HFF-Myc (cell line): ENCODE results near the gene NPTN.

Experiments
- DNase-seq: peaks from one replicate; pipeline ENCODE4 v3.0.0-alpha.2; 2011; ENCODE audit warnings: low read depth; ENCODE audit errors: extremely low read depth
- H3K4me3 ChIP-seq: replicated peaks from 2 replicates; pipeline ENCODE4 v1.5.1; 2011; ENCODE audit warnings: low read depth, mild to moderate bottlenecking, control low read depth, low read length
- TF ChIP-seq, protein P1 (sequence below): IDR thresholded peaks from 2 replicates; pipeline ENCODE4 v1.5.1; 2012; ENCODE audit warnings: mild to moderate bottlenecking, low read depth, low read length, control low read depth; ENCODE audit errors: missing control alignments

The NPTN gene

DNA sequence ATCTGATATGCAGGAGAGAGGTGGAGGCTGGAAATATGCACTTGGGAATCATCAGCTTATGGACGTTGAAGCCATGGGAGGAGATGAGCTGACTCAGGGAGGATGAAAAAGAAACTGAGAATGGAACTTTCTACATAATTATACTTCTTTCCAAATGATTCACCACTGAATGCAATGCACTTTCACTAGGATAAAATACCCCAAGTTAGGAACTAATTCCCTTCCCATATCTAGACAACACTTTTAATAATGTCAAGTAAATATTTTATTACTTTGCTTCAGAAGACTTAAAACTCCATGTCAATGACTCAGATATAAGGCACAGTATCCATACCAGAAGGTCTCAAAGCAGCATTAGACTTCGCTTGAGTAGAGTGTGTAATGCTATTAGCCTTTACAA is 24.2 kb downstream of the NPTN start:
- no peak overlapping the region for H3K4me3 ChIP-seq
- DNase-seq: no peak
- TF ChIP-seq, protein P1, sequence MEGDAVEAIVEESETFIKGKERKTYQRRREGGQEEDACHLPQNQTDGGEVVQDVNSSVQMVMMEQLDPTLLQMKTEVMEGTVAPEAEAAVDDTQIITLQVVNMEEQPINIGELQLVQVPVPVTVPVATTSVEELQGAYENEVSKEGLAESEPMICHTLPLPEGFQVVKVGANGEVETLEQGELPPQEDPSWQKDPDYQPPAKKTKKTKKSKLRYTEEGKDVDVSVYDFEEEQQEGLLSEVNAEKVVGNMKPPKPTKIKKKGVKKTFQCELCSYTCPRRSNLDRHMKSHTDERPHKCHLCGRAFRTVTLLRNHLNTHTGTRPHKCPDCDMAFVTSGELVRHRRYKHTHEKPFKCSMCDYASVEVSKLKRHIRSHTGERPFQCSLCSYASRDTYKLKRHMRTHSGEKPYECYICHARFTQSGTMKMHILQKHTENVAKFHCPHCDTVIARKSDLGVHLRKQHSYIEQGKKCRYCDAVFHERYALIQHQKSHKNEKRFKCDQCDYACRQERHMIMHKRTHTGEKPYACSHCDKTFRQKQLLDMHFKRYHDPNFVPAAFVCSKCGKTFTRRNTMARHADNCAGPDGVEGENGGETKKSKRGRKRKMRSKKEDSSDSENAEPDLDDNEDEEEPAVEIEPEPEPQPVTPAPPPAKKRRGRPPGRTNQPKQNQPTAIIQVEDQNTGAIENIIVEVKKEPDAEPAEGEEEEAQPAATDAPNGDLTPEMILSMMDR: no peak

DNA sequence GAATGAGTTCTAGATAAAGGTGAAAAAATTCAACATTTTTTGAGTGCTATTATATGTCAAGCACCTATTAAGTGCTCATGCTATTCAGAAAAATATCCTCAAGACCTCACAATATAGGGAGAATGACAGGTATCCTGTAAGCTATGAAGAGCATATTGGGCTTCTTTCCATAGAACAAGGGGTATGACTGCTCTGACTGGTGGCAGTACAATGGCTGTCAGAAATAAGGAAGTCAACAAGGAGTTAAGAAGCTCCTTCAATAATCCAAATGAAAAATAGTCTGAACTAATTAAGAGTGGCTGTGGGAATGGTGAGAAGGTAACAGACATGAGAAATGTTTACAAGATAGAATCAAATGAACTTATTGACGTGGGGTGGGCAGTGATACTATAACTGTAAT is 24.7 kb downstream of the NPTN start:
- H3K4me3 ChIP-seq: no peak overlapping the region
- DNase-seq: no peak
- TF ChIP-seq, protein P1: no peak

DNA sequence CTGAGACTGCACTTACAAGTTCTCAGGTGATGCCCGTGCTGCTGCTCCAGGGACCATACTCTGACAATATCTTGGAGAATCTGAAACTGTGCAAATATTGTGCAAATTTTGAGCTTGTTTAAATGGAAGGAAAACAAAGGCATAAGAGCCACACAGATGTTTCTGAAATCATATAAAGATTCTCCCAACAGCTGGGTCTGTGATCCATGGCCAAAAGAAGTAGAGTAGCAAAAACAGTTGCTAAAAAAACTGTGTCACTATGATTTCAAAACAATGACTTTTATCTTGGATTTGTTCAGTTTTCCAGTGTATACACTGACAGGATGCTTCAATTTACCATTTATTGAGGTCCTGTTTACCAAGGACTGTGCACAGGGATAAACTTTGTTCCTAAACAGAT is 25.3 kb downstream of the NPTN start:
- DNase-seq: no peak
- H3K4me3 ChIP-seq: no peak overlapping the region
- TF ChIP-seq, protein P1: no peak

DNA sequence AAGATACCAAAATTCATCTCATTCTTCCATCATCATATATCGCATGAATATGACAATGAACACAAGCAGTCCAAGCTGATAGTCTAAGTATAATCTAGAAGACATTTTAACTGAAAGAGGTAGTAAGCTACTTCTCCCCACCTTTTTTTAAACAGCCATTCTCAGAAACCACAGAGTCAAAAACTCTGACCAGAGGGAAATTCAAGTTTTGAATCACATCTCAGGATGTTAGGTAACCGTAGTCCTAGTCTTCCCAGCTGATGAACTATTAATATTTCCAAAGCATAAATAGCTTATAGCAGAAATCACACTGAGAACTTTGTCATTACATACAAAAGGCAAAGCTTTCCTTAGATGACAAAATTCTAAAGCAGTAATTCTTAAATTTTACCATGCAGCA is 25.8 kb downstream of the NPTN start:
- DNase-seq: no peak
- no peak overlapping the region for H3K4me3 ChIP-seq
- TF ChIP-seq, protein P1: no peak

DNA sequence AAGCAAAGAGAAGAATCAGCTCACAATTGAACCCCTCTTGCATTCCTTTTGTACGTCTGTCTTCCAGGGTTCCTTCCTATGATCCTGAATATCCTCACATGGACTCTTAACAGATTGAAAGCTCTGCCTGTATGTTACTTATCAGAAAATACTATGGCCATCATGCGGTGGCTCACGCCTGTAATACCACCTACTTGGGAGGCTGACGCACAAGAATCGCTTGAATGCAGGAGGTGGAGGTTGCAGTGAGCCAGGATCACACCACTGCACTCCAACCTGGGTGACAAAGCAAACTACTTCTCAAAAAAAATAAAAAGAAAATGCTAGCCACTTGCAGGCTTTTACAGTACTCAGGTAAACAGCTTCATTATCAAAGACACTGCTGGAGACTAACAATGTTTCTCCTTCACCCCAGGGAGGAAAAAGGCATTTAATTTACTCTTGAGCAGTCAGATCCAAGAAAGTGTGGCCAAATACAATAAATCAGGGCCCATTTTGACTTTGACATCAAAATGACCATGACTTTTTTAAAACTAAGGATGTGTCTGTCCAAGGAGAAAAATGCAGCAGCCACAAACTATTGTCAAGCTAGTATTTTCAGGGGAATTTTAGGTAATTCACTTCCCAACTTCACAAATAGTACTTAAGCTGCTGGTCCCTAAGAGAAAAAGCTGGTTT is 27.3 kb downstream of the NPTN start:
- DNase-seq: no peak
- H3K4me3 ChIP-seq: no peak overlapping the region
- TF ChIP-seq, protein P1: no peak

DNA sequence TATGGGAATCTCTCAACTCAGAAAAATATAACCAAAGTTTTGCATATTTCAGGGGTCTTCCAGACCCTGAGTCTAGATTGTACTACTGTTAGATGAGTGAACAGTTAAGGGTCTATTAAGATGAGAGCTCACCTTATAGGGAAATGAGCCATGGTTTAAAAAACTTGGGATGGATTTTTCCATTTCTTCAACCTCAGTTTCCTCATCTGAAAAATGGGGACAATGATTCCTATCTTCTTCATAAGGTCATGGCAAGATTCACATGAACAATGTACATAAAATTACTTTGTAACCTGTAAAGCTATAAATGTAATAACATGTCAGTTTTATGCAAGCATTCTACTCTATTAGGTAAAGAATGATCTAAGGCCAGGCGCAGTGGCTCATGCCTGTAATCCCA is 28.7 kb downstream of the NPTN start:
- DNase-seq: no peak
- no peak overlapping the region for H3K4me3 ChIP-seq
- TF ChIP-seq, protein P1: no peak

DNA sequence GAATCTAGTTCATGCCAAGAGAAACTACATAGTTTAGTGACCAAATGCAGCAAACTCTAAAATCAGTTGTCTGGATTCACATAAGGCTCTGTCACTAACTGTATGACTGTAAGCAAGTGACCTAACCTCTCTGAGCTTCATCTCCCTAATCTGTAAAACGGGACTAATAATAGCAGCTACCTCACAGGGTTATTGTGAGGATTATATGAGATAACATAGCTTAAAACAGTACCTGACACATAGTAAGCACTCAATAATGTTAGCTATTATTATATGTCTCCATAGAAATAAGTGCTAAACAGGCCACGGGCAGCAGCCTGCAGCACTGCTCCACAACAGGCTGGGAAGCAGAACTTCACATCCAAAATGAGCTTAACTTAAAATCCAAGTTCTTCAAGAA is 30.2 kb downstream of the NPTN start:
- no peak for DNase-seq
- no peak overlapping the region for H3K4me3 ChIP-seq
- TF ChIP-seq, protein P1: no peak
